ENCODE measurements around the gene MST1. TPM values are rescaled to one million over a fixed set of nuclear protein-coding genes. Genes with fewer than 3 reads are reported as not detected.

Gene MST1
- total RNA-seq, 1 donor from 2014 or later: 23.7 TPM

GRCh38 chr3:49664300-49664699 lies 25.0 kb downstream of the MST1 start:
- Histone ChIP-seq H3K27me3 (no peaks in the 10 kb centered on the region), H3K9me3 (no peaks in the 10 kb centered on the region), H3K36me3 (no peaks in the 10 kb centered on the region), H3K4me3 (no peak overlapping the region), H3K4me1 (no peaks in the 10 kb centered on the region), H3K27ac (no peak overlapping the region)
- TF ChIP-seq, protein P1, sequence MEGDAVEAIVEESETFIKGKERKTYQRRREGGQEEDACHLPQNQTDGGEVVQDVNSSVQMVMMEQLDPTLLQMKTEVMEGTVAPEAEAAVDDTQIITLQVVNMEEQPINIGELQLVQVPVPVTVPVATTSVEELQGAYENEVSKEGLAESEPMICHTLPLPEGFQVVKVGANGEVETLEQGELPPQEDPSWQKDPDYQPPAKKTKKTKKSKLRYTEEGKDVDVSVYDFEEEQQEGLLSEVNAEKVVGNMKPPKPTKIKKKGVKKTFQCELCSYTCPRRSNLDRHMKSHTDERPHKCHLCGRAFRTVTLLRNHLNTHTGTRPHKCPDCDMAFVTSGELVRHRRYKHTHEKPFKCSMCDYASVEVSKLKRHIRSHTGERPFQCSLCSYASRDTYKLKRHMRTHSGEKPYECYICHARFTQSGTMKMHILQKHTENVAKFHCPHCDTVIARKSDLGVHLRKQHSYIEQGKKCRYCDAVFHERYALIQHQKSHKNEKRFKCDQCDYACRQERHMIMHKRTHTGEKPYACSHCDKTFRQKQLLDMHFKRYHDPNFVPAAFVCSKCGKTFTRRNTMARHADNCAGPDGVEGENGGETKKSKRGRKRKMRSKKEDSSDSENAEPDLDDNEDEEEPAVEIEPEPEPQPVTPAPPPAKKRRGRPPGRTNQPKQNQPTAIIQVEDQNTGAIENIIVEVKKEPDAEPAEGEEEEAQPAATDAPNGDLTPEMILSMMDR (IDR thresholded peaks at IDR 0.05): no peak
- intact Hi-C loops (cut with DNase I): loop anchor here (10.0 kb wide), 1 partner anchor 109 kb away; the partner anchor contains the start of gene BSN
- DNase-seq (no peak), ATAC-seq (no peak)

- intact Hi-C loops (cut with DNase I): loop anchor here (10.0 kb wide), 1 partner anchor 109 kb away; the partner anchor contains the start of gene BSN
- no peaks in the 10 kb centered on the region for H3K4me1 ChIP-seq
- ATAC-seq (no peak), DNase-seq (no peak)
- H3K4me3 ChIP-seq: no peak overlapping the region
- TF ChIP-seq, protein P1 (IDR thresholded peaks at IDR 0.05): no peak
- no peak overlapping the region for H3K27ac ChIP-seq
- no peaks in the 10 kb centered on the region for H3K27me3 ChIP-seq
- no peaks in the 10 kb centered on the region for H3K9me3 ChIP-seq
- H3K36me3 ChIP-seq: no peaks in the 10 kb centered on the region
These were observed 25.4 kb downstream of the MST1 start for GRCh38 chr3:49663831-49664230.

- H3K27ac ChIP-seq: no peak overlapping the region
- ATAC-seq (no peak), DNase-seq (no peak)
- no peaks in the 10 kb centered on the region for H3K27me3 ChIP-seq
- H3K9me3 ChIP-seq: no peaks in the 10 kb centered on the region
- intact Hi-C loops (cut with DNase I): loop anchor here (10.0 kb wide), 1 partner anchor 108 kb away; the partner anchor contains the start of gene BSN
- H3K36me3 ChIP-seq: no peaks in the 10 kb centered on the region
- TF ChIP-seq, protein P1 (IDR thresholded peaks at IDR 0.05): no peak
- no peak overlapping the region for H3K4me3 ChIP-seq
- H3K4me1 ChIP-seq: no peaks in the 10 kb centered on the region
These were observed 26.4 kb downstream of the MST1 start for GRCh38 chr3:49662720-49663413.

DNA sequence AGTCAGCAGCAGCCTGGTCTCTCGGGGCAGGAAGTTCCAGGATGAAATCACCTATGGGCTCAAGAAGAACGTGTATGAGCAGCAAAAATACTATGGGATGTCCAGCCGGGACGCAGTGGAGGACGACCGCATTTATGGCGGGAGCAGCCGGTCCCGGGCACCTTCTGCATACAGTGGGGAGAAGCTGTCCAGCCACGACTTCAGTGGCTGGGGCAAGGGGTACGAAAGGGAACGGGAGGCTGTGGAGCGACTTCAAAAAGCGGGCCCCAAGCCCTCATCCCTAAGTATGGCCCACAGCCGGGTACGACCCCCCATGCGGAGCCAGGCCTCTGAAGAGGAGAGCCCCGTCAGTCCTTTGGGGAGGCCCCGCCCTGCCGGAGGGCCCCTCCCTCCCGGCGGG lies 27.3 kb downstream of the MST1 start:
- Histone ChIP-seq H3K4me1 (no peaks in the 10 kb centered on the region), H3K27me3 (no peaks in the 10 kb centered on the region), H3K27ac (no peak overlapping the region), H3K9me3 (no peaks in the 10 kb centered on the region), H3K36me3 (no peaks in the 10 kb centered on the region), H3K4me3 (no peak overlapping the region)
- TF ChIP-seq, protein P1 (IDR thresholded peaks at IDR 0.05): no peak
- DNase-seq (no peak), ATAC-seq (no peak)
- intact Hi-C loops (cut with DNase I): loop anchor here (10.0 kb wide), 1 partner anchor 107 kb away; the partner anchor contains the start of gene BSN

DNA sequence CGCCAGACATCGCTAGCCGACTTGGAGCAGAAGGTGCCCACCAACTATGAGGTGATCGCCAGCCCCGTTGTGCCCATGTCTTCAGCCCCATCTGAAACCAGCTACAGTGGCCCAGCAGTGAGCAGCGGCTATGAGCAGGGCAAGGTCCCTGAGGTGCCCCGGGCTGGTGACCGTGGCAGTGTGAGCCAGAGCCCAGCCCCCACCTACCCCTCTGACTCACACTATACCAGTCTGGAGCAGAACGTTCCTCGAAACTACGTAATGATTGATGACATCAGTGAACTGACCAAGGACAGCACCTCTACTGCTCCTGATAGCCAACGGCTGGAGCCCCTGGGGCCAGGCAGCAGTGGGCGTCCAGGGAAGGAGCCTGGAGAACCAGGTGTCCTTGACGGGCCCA lies 28.0 kb downstream of the MST1 start:
- TF ChIP-seq, protein P1 (IDR thresholded peaks at IDR 0.05): no peak
- no peak overlapping the region for H3K4me3 ChIP-seq
- H3K36me3 ChIP-seq: no peaks in the 10 kb centered on the region
- no peak overlapping the region for H3K27ac ChIP-seq
- no peaks in the 10 kb centered on the region for H3K4me1 ChIP-seq
- intact Hi-C loops (cut with DNase I): loop anchor here (10.0 kb wide), 1 partner anchor 106 kb away; the partner anchor contains the start of gene BSN
- ATAC-seq (no peak), DNase-seq (no peak)
- no peaks in the 10 kb centered on the region for H3K9me3 ChIP-seq
- no peaks in the 10 kb centered on the region for H3K27me3 ChIP-seq

All from upper lobe of right lung (tissue), 1 donor.